K562 (cell line): ENCODE measurements around the gene C1orf87.

ENCODE experiments used
- EHMT2 ChIP-seq: fragments of 450-650 bp; IDR thresholded peaks from 2 replicates; pipeline ENCODE4 v1.6.1; 2018; ENCODE audit warnings: antibody characterized with exemption
- FOSL1 ChIP-seq: fragments of 200-800 bp; sonication (Bioruptor generic); conservative IDR thresholded peaks from 2 replicates; pipeline ENCODE4 v1.6.1; 2016; ENCODE audit warnings: missing genetic modification characterization, missing compliant biosample characterization
- HMG20A ChIP-seq: fragments of 450-650 bp; formaldehyde crosslinking; conservative IDR thresholded peaks from 2 replicates; pipeline ENCODE4 v1.4.0; 2020; ENCODE audit warnings: mild to moderate bottlenecking, mixed read lengths
- LARP7 ChIP-seq: fragments of 450-650 bp; IDR thresholded peaks from 2 replicates; pipeline ENCODE4 v1.6.1; 2016
- MAX ChIP-seq: sonication (generic); formaldehyde crosslinking; IDR thresholded peaks from 2 replicates; pipeline ENCODE4 v1.9.0; 2022; ENCODE audit warnings: mild to moderate bottlenecking, missing genetic modification reagents
- TF ChIP-seq, protein P1 (sequence below): fragments of 250-450 bp; sonication (Bioruptor Pico); IDR thresholded peaks from 2 replicates; pipeline ENCODE4 v1.4.0; 2020; ENCODE audit warnings: mild to moderate bottlenecking, moderate library complexity

DNA sequence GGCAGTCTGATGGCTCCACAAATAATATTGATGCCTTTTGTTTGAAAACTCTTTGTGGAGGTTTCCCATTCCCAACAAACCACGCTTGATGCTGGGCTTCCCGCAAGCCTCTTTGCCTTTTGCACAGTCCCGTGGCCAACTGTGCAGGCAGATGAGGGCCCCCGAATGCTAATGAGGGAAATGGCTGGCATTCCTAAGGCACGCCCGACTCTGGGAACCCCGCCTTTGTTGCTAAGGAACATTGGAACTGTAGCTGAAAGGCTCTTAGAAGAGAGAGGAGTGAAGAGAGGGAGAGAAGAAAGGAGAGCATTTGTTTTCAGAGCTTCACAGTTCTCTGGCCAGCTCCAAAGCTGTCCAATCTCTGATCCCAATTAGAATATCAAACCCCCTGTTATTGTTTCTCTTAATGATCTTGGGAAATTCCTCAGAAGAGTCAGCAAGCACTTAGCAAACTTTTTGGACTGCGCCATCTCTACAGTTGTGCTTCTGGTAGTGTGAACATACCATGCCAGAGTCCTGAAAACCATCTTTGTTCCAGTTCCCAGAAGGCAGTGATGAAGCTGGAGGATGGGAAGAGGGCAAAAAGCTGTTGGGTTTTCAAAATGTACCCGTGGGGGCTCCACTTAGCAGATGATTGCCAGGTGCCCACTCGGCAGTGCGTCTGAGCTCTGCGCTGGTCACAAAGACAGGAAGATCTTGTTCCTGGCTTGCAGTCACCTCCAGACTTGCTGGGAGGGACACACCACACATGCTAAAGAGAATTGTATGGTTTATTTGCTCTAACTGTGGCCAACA is 86.9 kb downstream of the C1orf87 start:
- no peak for TF ChIP-seq HMG20A (CRISPR knock-in tag)
- no peak for TF ChIP-seq EHMT2
- TF ChIP-seq FOSL1 = no peak
- TF ChIP-seq MAX (CRISPR knock-in tag) = no peak
- no peak for TF ChIP-seq LARP7
- TF ChIP-seq, protein P1, sequence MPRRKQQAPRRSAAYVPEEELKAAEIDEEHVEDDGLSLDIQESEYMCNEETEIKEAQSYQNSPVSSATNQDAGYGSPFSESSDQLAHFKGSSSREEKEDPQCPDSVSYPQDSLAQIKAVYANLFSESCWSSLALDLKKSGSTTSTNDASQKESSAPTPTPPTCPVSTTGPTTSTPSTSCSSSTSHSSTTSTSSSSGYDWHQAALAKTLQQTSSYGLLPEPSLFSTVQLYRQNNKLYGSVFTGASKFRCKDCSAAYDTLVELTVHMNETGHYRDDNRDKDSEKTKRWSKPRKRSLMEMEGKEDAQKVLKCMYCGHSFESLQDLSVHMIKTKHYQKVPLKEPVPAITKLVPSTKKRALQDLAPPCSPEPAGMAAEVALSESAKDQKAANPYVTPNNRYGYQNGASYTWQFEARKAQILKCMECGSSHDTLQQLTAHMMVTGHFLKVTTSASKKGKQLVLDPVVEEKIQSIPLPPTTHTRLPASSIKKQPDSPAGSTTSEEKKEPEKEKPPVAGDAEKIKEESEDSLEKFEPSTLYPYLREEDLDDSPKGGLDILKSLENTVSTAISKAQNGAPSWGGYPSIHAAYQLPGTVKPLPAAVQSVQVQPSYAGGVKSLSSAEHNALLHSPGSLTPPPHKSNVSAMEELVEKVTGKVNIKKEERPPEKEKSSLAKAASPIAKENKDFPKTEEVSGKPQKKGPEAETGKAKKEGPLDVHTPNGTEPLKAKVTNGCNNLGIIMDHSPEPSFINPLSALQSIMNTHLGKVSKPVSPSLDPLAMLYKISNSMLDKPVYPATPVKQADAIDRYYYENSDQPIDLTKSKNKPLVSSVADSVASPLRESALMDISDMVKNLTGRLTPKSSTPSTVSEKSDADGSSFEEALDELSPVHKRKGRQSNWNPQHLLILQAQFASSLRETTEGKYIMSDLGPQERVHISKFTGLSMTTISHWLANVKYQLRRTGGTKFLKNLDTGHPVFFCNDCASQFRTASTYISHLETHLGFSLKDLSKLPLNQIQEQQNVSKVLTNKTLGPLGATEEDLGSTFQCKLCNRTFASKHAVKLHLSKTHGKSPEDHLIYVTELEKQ (CRISPR knock-in tag) = no peak
